ENCODE data around the gene CIAO1. TPM values are rescaled to one million over a fixed set of nuclear protein-coding genes. Genes with fewer than 3 reads are reported as not detected.

Gene CIAO1
- polyA plus RNA-seq, 3 donors = 73.7 to 93.8 (median 89.4) TPM

DNA sequence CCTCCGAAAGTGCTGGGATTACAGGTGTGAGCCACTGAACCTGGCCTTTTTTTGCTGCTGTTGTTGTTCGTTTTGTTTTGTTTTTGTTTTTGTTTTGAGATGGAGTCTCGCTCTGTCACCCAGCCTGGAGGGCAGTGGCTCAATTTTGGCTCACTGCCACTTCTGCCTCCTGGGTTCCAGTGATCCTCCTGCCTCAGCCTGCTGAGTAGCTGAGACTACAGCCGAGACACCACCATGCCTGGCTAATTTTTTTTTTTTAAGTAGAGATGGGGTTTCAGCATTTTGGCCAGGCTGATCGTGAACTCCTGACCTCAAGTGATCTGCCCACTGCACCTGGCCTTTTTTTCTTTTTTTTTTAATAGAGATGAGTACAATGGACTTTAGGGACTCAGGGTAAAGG is 22.2 kb upstream of the CIAO1 start:
- H3K4me3 Mint-ChIP-seq = no peak overlapping the region
- H3K4me2 ChIP-seq (replicated peaks; ENCODE audit: extremely low read depth, low read length, poor library complexity, severe bottlenecking) = no peak overlapping the region
- no peak for TF ChIP-seq CTCF (IDR thresholded peaks at IDR 0.05)
- H3K4me1 Mint-ChIP-seq = peaks cover 91% of the 10 kb centered on the region
- no peak overlapping the region for H3K9ac ChIP-seq (ENCODE audit: insufficient read depth, low read length, poor library complexity, severe bottlenecking)
- DNase-seq = no peak
- H3K27me3 ChIP-seq (ENCODE audit: control insufficient read depth in 2 of 2, insufficient read depth in 2 of 2, low read length in 2 of 2) = no peaks in the 10 kb centered on the region
- intact Hi-C loops (cut with micrococcal nuclease) = loop anchor here (2.0 to 5.0 kb wide), 2 partner anchors 15 to 37 kb away; partner anchors contain the start of gene STARD7 (in 1 of the 2)
- no peak overlapping the region for H2AFZ ChIP-seq (ENCODE audit: insufficient read depth, low read depth, low read length, poor library complexity, severe bottlenecking)
- H3K27me3 Mint-ChIP-seq (ENCODE audit: low read depth in 3 of 3) = peaks cover 0 to 2% (median 0%) of the 10 kb centered on the region in 3 donors
- peak overlapping the region in 6 of 7 donors; percentile 81 to 99 (median 98) for H3K27ac Mint-ChIP-seq
- H3K36me3 ChIP-seq (replicated peaks in 1 of 2; ENCODE audit: control insufficient read depth in 1 of 2, insufficient read depth in 2 of 2, low read length in 2 of 2) = peaks cover 0 to 14% of the 10 kb centered on the region in 2 donors
- no peak overlapping the region for H3K4me3 ChIP-seq (replicated peaks in 1 of 3; ENCODE audit: low read depth in 2 of 3, low read length in 3 of 3)
- H4K20me1 ChIP-seq (ENCODE audit: insufficient read depth, low read length) = no peaks in the 10 kb centered on the region
- H3K27ac ChIP-seq (ENCODE audit: low read depth in 1 of 2, low read length in 2 of 2) = peak overlapping the region in 1 of 2 donors; percentile 7
- H3K79me2 ChIP-seq (ENCODE audit: insufficient read depth, low read length) = peaks cover 40% of the 10 kb centered on the region
- peaks cover 0 to 4% (median 2%) of the 10 kb centered on the region in 7 donors for H3K9me3 Mint-ChIP-seq
- H3K36me3 Mint-ChIP-seq = peaks cover 21 to 43% of the 10 kb centered on the region in 2 donors
- WGBS (ENCODE audit: insufficient coverage) = 86% methylated on average over 4 of the region's 5 CpGs
- H3K4me1 ChIP-seq (ENCODE audit: control insufficient read depth in 1 of 2, insufficient read depth in 2 of 2, low read length in 2 of 2) = peaks cover 89 to 97% of the 10 kb centered on the region in 2 donors
- H3K9me3 ChIP-seq (replicated peaks in 1 of 2; ENCODE audit: control insufficient read depth in 1 of 2, insufficient read depth in 1 of 2, low read length in 2 of 2) = no peaks in the 10 kb centered on the region

GRCh38 chr2:96245609-96246390 is 20.2 kb upstream of the CIAO1 start:
- 63% methylated on average over 6 of the region's 8 CpGs for WGBS (ENCODE audit: insufficient coverage)
- peaks cover 86% of the 10 kb centered on the region for H3K4me1 Mint-ChIP-seq
- no peaks in the 10 kb centered on the region for H4K20me1 ChIP-seq (ENCODE audit: insufficient read depth, low read length)
- peak overlapping the region; percentile 1 to 39 for H3K4me3 Mint-ChIP-seq
- no peak for TF ChIP-seq CTCF (IDR thresholded peaks at IDR 0.05)
- no peaks in the 10 kb centered on the region for H3K9me3 ChIP-seq (replicated peaks in 1 of 2; ENCODE audit: control insufficient read depth in 1 of 2, insufficient read depth in 1 of 2, low read length in 2 of 2)
- H3K27me3 Mint-ChIP-seq (ENCODE audit: low read depth in 3 of 3) = peaks cover 0 to 2% (median 0%) of the 10 kb centered on the region in 3 donors
- H3K9ac ChIP-seq (ENCODE audit: insufficient read depth, low read length, poor library complexity, severe bottlenecking) = peak overlapping the region; percentile 16
- peak; percentile 92 to 97 (median 96) for DNase-seq
- peak overlapping the region; percentile 26 for H3K4me2 ChIP-seq (replicated peaks; ENCODE audit: extremely low read depth, low read length, poor library complexity, severe bottlenecking)
- H3K27ac ChIP-seq (ENCODE audit: low read depth in 1 of 2, low read length in 2 of 2) = peak overlapping the region; percentile 81 to 89
- peak overlapping the region; percentile 96 to 99 (median 98) for H3K27ac Mint-ChIP-seq
- H3K4me1 ChIP-seq (ENCODE audit: control insufficient read depth in 1 of 2, insufficient read depth in 2 of 2, low read length in 2 of 2) = peaks cover 76 to 88% of the 10 kb centered on the region in 2 donors
- H3K36me3 Mint-ChIP-seq = peaks cover 33 to 44% of the 10 kb centered on the region in 2 donors
- H3K27me3 ChIP-seq (ENCODE audit: control insufficient read depth in 2 of 2, insufficient read depth in 2 of 2, low read length in 2 of 2) = no peaks in the 10 kb centered on the region
- intact Hi-C loops (cut with micrococcal nuclease) = loop anchor here in 1 of 2 donors (2.0 kb wide), 1 partner anchor 13 kb away; no protein-coding TSS in a partner anchor
- H2AFZ ChIP-seq (ENCODE audit: insufficient read depth, low read depth, low read length, poor library complexity, severe bottlenecking) = no peak overlapping the region
- peak overlapping the region in 1 of 3 experiments; percentile 23 for H3K4me3 ChIP-seq (replicated peaks in 1 of 3; ENCODE audit: low read depth in 2 of 3, low read length in 3 of 3)
- H3K36me3 ChIP-seq (replicated peaks in 1 of 2; ENCODE audit: control insufficient read depth in 1 of 2, insufficient read depth in 2 of 2, low read length in 2 of 2) = peaks cover 14 to 15% of the 10 kb centered on the region in 2 donors
- peaks cover 0 to 4% (median 2%) of the 10 kb centered on the region in 7 donors for H3K9me3 Mint-ChIP-seq
- peaks cover 42% of the 10 kb centered on the region for H3K79me2 ChIP-seq (ENCODE audit: insufficient read depth, low read length)
